GM13976 (cell line): ENCODE measurements around the gene POFUT2.

Experiments used
- DNase-seq: peaks from one replicate; pipeline ENCODE4 v3.0.0; 2012; ENCODE audit warnings: low spot score
- CTCF ChIP-seq: IDR thresholded peaks from 2 replicates; pipeline ENCODE4 v1.5.1; 2012; ENCODE audit warnings: borderline replicate concordance, mild to moderate bottlenecking; ENCODE audit not compliant: insufficient read depth; ENCODE audit errors: extremely low read depth, missing control alignments, control extremely low read depth
- in situ Hi-C: fragments of 300-500 bp; cut with MboI; formaldehyde crosslinking; loops from one replicate; pipeline ENCODE4 v1.12.0; 2022; ENCODE audit warnings: low sequenced_read_pairs, mixed read lengths, inconsistent platforms; ENCODE audit not compliant: unreplicated experiment

POFUT2 gene

GRCh38 chr21:45299864-45300785, 12.4 kb upstream of the POFUT2 start:
- in situ Hi-C loops = loop anchor here (25.0 kb wide), 1 partner anchor 338 kb away; no protein-coding TSS in a partner anchor
- no peak for DNase-seq
- TF ChIP-seq CTCF = no peak

GRCh38 chr21:45299026-45299863, 11.6 kb upstream of the POFUT2 start:
- in situ Hi-C loops = loop anchor here (25.0 kb wide), 1 partner anchor 337 kb away; no protein-coding TSS in a partner anchor
- TF ChIP-seq CTCF = no peak
- no peak for DNase-seq

- TF ChIP-seq CTCF = no peak
- in situ Hi-C loops = loop anchor here (25.0 kb wide), 1 partner anchor 336 kb away; no protein-coding TSS in a partner anchor
- DNase-seq = no peak
Measured at GRCh38 chr21:45297869-45298268, 10.2 kb upstream of the POFUT2 start.

GRCh38 chr21:45297329-45297728, 9.6 kb upstream of the POFUT2 start:
- TF ChIP-seq CTCF = no peak
- in situ Hi-C loops = loop anchor here (25.0 kb wide), 1 partner anchor 335 kb away; no protein-coding TSS in a partner anchor
- DNase-seq = no peak

- in situ Hi-C loops = loop anchor here (25.0 kb wide), 1 partner anchor 334 kb away; no protein-coding TSS in a partner anchor
- no peak for TF ChIP-seq CTCF
- no peak for DNase-seq
Measured at GRCh38 chr21:45296638-45297037, 8.9 kb upstream of the POFUT2 start.
